CD14-positive monocyte (primary cell): Measurements from ENCODE around the gene GRID1. TPM values are rescaled to one million over a fixed set of nuclear protein-coding genes. Genes with fewer than 3 reads are reported as not detected.

Experiments used
- DNase-seq, 3 donors: peaks; one replicate each; pipeline ENCODE4 v3.0.0-alpha.2; 2011 to 2022
- H2AFZ ChIP-seq: 2 replicates; pipeline ENCODE4 v1.6.0; 2012; ENCODE audit warnings: mild to moderate bottlenecking, low read depth, low read length, inconsistent platforms; ENCODE audit not compliant: insufficient read depth, poor library complexity, severe bottlenecking
- H3K27ac ChIP-seq, 2 donors: 1 replicate in 1 of 2; 2 replicates in 1 of 2; pipeline ENCODE4 v1.5.1; 2012 to 2013; ENCODE audit warnings: low read length in 2 of 2, control low read depth in 1 of 2, inconsistent platforms in 1 of 2, low read depth in 1 of 2, mild to moderate bottlenecking in 1 of 2
- H3K27me3 ChIP-seq, 2 donors: one replicate each; pipeline versions ENCODE4 v1.6.0 to v1.6.1; 2011 to 2013; ENCODE audit warnings: low read length in 2 of 2; ENCODE audit not compliant: control insufficient read depth in 2 of 2, insufficient read depth in 2 of 2
- H3K36me3 ChIP-seq, 2 donors: replicated peaks in 1 of 2; 1 replicate in 1 of 2; 2 replicates in 1 of 2; pipeline versions ENCODE4 v1.5.1 to v1.6.1; 2012 to 2013; ENCODE audit warnings: low read length in 2 of 2, control low read depth in 1 of 2, inconsistent platforms in 1 of 2, mild to moderate bottlenecking in 1 of 2; ENCODE audit not compliant: insufficient read depth in 2 of 2, control insufficient read depth in 1 of 2
- H3K4me1 ChIP-seq, 2 donors: 1 replicate in 1 of 2; 2 replicates in 1 of 2; pipeline versions ENCODE4 v1.5.1 to v1.6.1; 2012 to 2013; ENCODE audit warnings: low read length in 2 of 2, control low read depth in 1 of 2, inconsistent platforms in 1 of 2, mild to moderate bottlenecking in 1 of 2, moderate library complexity in 1 of 2; ENCODE audit not compliant: insufficient read depth in 2 of 2, control insufficient read depth in 1 of 2
- H3K4me2 ChIP-seq: replicated peaks from 2 replicates; pipeline ENCODE3; 2012; ENCODE audit warnings: low read length, moderate library complexity, mild to moderate bottlenecking; ENCODE audit not compliant: poor library complexity, severe bottlenecking; ENCODE audit errors: extremely low read depth
- H3K4me3 ChIP-seq, 3 experiments: fragments of 200-600 bp in 1 of 3; sonication (generic) in 1 of 3; replicated peaks in 1 of 3; 1 replicate in 2 of 3; 2 replicates in 1 of 3; pipeline ENCODE4 v1.5.1; 2011 to 2013; ENCODE audit warnings: low read length in 3 of 3, mild to moderate bottlenecking in 3 of 3, control low read depth in 2 of 3, low read depth in 2 of 3, inconsistent platforms in 1 of 3, moderate library complexity in 1 of 3
- H3K79me2 ChIP-seq: 2 replicates; pipeline ENCODE4 v1.6.0; 2012; ENCODE audit warnings: mild to moderate bottlenecking, control low read depth, inconsistent platforms, low read length, moderate library complexity; ENCODE audit not compliant: insufficient read depth
- H3K9ac ChIP-seq: 2 replicates; pipeline ENCODE4 v1.6.0; 2017; ENCODE audit warnings: low read length, mild to moderate bottlenecking; ENCODE audit not compliant: insufficient read depth, poor library complexity, severe bottlenecking
- H3K9me3 ChIP-seq, 2 donors: replicated peaks in 1 of 2; 1 replicate in 1 of 2; 2 replicates in 1 of 2; pipeline versions ENCODE4 v1.5.1 to v1.6.1; 2012 to 2013; ENCODE audit warnings: low read length in 2 of 2, control low read depth in 1 of 2; ENCODE audit not compliant: control insufficient read depth in 1 of 2, insufficient read depth in 1 of 2
- H4K20me1 ChIP-seq: 2 replicates; pipeline ENCODE4 v1.6.0; 2012; ENCODE audit warnings: mild to moderate bottlenecking, low read length, control low read depth, moderate library complexity; ENCODE audit not compliant: insufficient read depth
- H3K27ac Mint-ChIP-seq, 7 donors: one replicate each; pipeline ENCODE4 v1.8.0; 2020; ENCODE audit warnings: mild to moderate bottlenecking in 7 of 7, mixed read lengths in 7 of 7, moderate library complexity in 6 of 7, inconsistent platforms in 2 of 7
- H3K27me3 Mint-ChIP-seq, 3 donors: one replicate each; pipeline ENCODE4 v1.8.0; 2021 to 2022; ENCODE audit warnings: low read depth in 3 of 3, mild to moderate bottlenecking in 3 of 3, mixed read lengths in 3 of 3, moderate library complexity in 3 of 3, inconsistent platforms in 1 of 3
- H3K36me3 Mint-ChIP-seq, 2 donors: one replicate each; pipeline ENCODE4 v1.8.0; 2020; ENCODE audit warnings: mixed read lengths in 2 of 2, inconsistent platforms in 1 of 2, mild to moderate bottlenecking in 1 of 2
- H3K4me1 Mint-ChIP-seq: one replicate; pipeline ENCODE4 v1.8.0; 2020; ENCODE audit warnings: mild to moderate bottlenecking, mixed read lengths
- H3K4me3 Mint-ChIP-seq, 2 donors: one replicate each; pipeline ENCODE4 v1.8.0; 2020; ENCODE audit warnings: mild to moderate bottlenecking in 2 of 2, mixed read lengths in 2 of 2, moderate library complexity in 1 of 2
- H3K9me3 Mint-ChIP-seq, 7 donors: one replicate each; pipeline ENCODE4 v1.8.0; 2020 to 2022; ENCODE audit warnings: mixed read lengths in 7 of 7, mild to moderate bottlenecking in 6 of 7, moderate library complexity in 6 of 7, inconsistent platforms in 2 of 7
- CTCF ChIP-seq: fragments of 200-600 bp; IDR thresholded peaks from one replicate; pipeline ENCODE4 v1.8.0; 2022; ENCODE audit warnings: antibody characterized with exemption, mild to moderate bottlenecking
- WGBS: methylation state at CpG from one replicate; pipeline ENCODE4 v1.1.5; 2013; ENCODE audit warnings: missing lambda C conversion rate; ENCODE audit not compliant: insufficient coverage; 5-methylcytosine and 5-hydroxymethylcytosine counted together
- intact Hi-C, 2 donors: fragments of 100-400 bp; cut with micrococcal nuclease; formaldehyde crosslinking; loops; one replicate each; pipeline versions ENCODE4 v1.15.0 to v1.15.1; 2023
- polyA plus RNA-seq, 3 donors: library from polyadenylated mRNA; depleted of rRNA in 1 of 3; unstranded in 2 of 3; stranded (reverse) in 1 of 3; fragments of 300-500 nt in 2 of 3; fragments of >200 nt in 1 of 3; fragmentation: Illumina TruSeq in 2 of 3; gene quantifications; 1 replicate in 2 of 3; 2 replicates in 1 of 3; pipeline ENCODE4 v1.2.3, GENCODE V29; 2012 to 2021

The GRID1 gene
- polyA plus RNA-seq, 3 donors: not detected

- intact Hi-C loops: no loop called here
- H3K4me1 ChIP-seq: no peaks in the 10 kb centered on the region
- no peak overlapping the region for H3K4me3 ChIP-seq
- Mint-ChIP-seq H3K27ac (no peak overlapping the region), H3K36me3 (no peaks in the 10 kb centered on the region), H3K27me3 (peaks cover 0 to 2% (median 0%) of the 10 kb centered on the region in 3 donors), H3K4me1 (no peaks in the 10 kb centered on the region), H3K4me3 (no peak overlapping the region), H3K9me3 (peaks cover 0 to 3% (median 0%) of the 10 kb centered on the region in 7 donors)
- H3K36me3 ChIP-seq: no peaks in the 10 kb centered on the region
- no peak overlapping the region for H3K4me2 ChIP-seq
- WGBS: 92% methylated on average over 2 of the region's 7 CpGs
- DNase-seq: no peak
- no peaks in the 10 kb centered on the region for H4K20me1 ChIP-seq
- no peak for TF ChIP-seq CTCF
- no peak overlapping the region for H3K27ac ChIP-seq
- H3K9ac ChIP-seq: no peak overlapping the region
- no peaks in the 10 kb centered on the region for H3K79me2 ChIP-seq
- no peak overlapping the region for H2AFZ ChIP-seq
- H3K27me3 ChIP-seq: no peaks in the 10 kb centered on the region
- no peaks in the 10 kb centered on the region for H3K9me3 ChIP-seq
Measured at GRCh38 chr10:86137561-86137960, 229.0 kb downstream of the GRID1 start.

GRCh38 chr10:86136934-86137333, 229.7 kb downstream of the GRID1 start:
- no peaks in the 10 kb centered on the region for H3K36me3 Mint-ChIP-seq
- no peaks in the 10 kb centered on the region for H3K79me2 ChIP-seq
- no peaks in the 10 kb centered on the region for H3K36me3 ChIP-seq
- H2AFZ ChIP-seq: no peak overlapping the region
- peaks cover 0 to 3% (median under 1%) of the 10 kb centered on the region in 7 donors for H3K9me3 Mint-ChIP-seq
- H3K4me1 ChIP-seq: no peaks in the 10 kb centered on the region
- TF ChIP-seq CTCF: no peak
- no peaks in the 10 kb centered on the region for H3K9me3 ChIP-seq
- intact Hi-C loops: no loop called here
- H3K27me3 Mint-ChIP-seq: peaks cover 0 to 1% (median 0%) of the 10 kb centered on the region in 3 donors
- H3K27ac ChIP-seq: no peak overlapping the region
- no peak overlapping the region for H3K9ac ChIP-seq
- H3K4me1 Mint-ChIP-seq: no peaks in the 10 kb centered on the region
- no peak overlapping the region for H3K4me2 ChIP-seq
- DNase-seq: no peak
- no peak overlapping the region for H3K27ac Mint-ChIP-seq
- 100% methylated on average over 2 of the region's 4 CpGs for WGBS
- H3K4me3 ChIP-seq: no peak overlapping the region
- no peaks in the 10 kb centered on the region for H3K27me3 ChIP-seq
- H3K4me3 Mint-ChIP-seq: no peak overlapping the region
- no peaks in the 10 kb centered on the region for H4K20me1 ChIP-seq
